Muscle layer of duodenum (tissue), 2 donors: ENCODE data around the gene CEND1.

Experiments used
- H3K27ac ChIP-seq: one replicate; pipeline ENCODE4 v1.7.0; 2013; ENCODE audit warnings: mild to moderate bottlenecking, low read length
- H3K27me3 ChIP-seq: one replicate; pipeline ENCODE4 v1.7.0; 2013; ENCODE audit warnings: low read depth, mild to moderate bottlenecking, control low read depth, low read length
- H3K36me3 ChIP-seq, 2 donors: one replicate each; pipeline ENCODE4 v1.7.0; 2013; ENCODE audit warnings: low read length in 2 of 2, control low read depth in 1 of 2, mild to moderate bottlenecking in 1 of 2; ENCODE audit not compliant: insufficient read depth in 2 of 2, control insufficient read depth in 1 of 2
- H3K4me1 ChIP-seq, 2 donors: one replicate each; pipeline ENCODE4 v1.7.0; 2013; ENCODE audit warnings: low read length in 2 of 2, mild to moderate bottlenecking in 2 of 2, control low read depth in 1 of 2, moderate library complexity in 1 of 2; ENCODE audit not compliant: insufficient read depth in 2 of 2, control insufficient read depth in 1 of 2
- H3K4me3 ChIP-seq, 2 donors: one replicate each; pipeline ENCODE4 v1.7.0; 2013; ENCODE audit warnings: low read length in 2 of 2, low read depth in 1 of 2, mild to moderate bottlenecking in 1 of 2
- H3K9me3 ChIP-seq, 2 donors: one replicate each; pipeline ENCODE4 v1.7.0; 2013; ENCODE audit warnings: low read length in 2 of 2, control low read depth in 1 of 2, mild to moderate bottlenecking in 1 of 2; ENCODE audit not compliant: control insufficient read depth in 1 of 2
- donor health status: healthy.

Gene CEND1

GRCh38 chr11:779955-780532, 9.8 kb downstream of the CEND1 start:
- H3K4me1 ChIP-seq: peaks cover 4 to 33% of the 10 kb centered on the region in 2 donors
- no peaks in the 10 kb centered on the region for H3K9me3 ChIP-seq
- no peak overlapping the region for H3K4me3 ChIP-seq
- H3K27ac ChIP-seq: no peak overlapping the region
- no peaks in the 10 kb centered on the region for H3K36me3 ChIP-seq
- no peaks in the 10 kb centered on the region for H3K27me3 ChIP-seq

GRCh38 chr11:778976-779954, 10.6 kb downstream of the CEND1 start:
- H3K9me3 ChIP-seq: no peaks in the 10 kb centered on the region
- H3K27ac ChIP-seq: no peak overlapping the region
- no peak overlapping the region for H3K4me3 ChIP-seq
- H3K4me1 ChIP-seq: peaks cover 4 to 37% of the 10 kb centered on the region in 2 donors
- H3K36me3 ChIP-seq: no peaks in the 10 kb centered on the region
- H3K27me3 ChIP-seq: no peaks in the 10 kb centered on the region

GRCh38 chr11:777288-778255, 12.3 kb downstream of the CEND1 start, which contains the start of gene GATD1:
Gene GATD1, minus strand, starts transcription at chr11:777487. Its CDS starts 25 bp downstream, at chr11:777462.
- Histone ChIP-seq H3K4me1 (peaks cover 4 to 42% of the 10 kb centered on the region in 2 donors), H3K9me3 (no peaks in the 10 kb centered on the region), H3K4me3 (peak within 1 kb of the TSS; percentile 59 to 88), H3K27me3 (no peaks in the 10 kb centered on the region), H3K27ac (no peak within 1 kb of the TSS), H3K36me3 (peaks cover 0 to 9% of the 10 kb centered on the region in 2 donors)

- Histone ChIP-seq H3K4me1 (peaks cover 4 to 42% of the 10 kb centered on the region in 2 donors), H3K27ac (no peak overlapping the region)
Observed at GRCh38 chr11:776561-777287, 13.2 kb downstream of the CEND1 start.

GRCh38 chr11:776263-776560, 13.7 kb downstream of the CEND1 start:
- H3K36me3 ChIP-seq: peaks cover 0 to 22% of the 10 kb centered on the region in 2 donors
- peaks cover 4 to 42% of the 10 kb centered on the region in 2 donors for H3K4me1 ChIP-seq

More at GRCh38 chr11:776561-777287, 13.2 kb downstream of the CEND1 start:
- Histone ChIP-seq H3K4me3 (peak overlapping the region; percentile 59 to 88), H3K36me3 (peaks cover 0 to 18% of the 10 kb centered on the region in 2 donors), H3K9me3 (no peaks in the 10 kb centered on the region), H3K27me3 (no peaks in the 10 kb centered on the region)

GRCh38 chr11:774873-775592, 14.9 kb downstream of the CEND1 start:
- Histone ChIP-seq H3K4me1 (peaks cover 4 to 42% of the 10 kb centered on the region in 2 donors), H3K27ac (no peak overlapping the region), H3K36me3 (peaks cover 8 to 34% of the 10 kb centered on the region in 2 donors), H3K4me3 (no peak overlapping the region), H3K9me3 (no peaks in the 10 kb centered on the region), H3K27me3 (no peaks in the 10 kb centered on the region)

More at GRCh38 chr11:776263-776560, 13.7 kb downstream of the CEND1 start:
- no peak overlapping the region for H3K27ac ChIP-seq
- no peaks in the 10 kb centered on the region for H3K27me3 ChIP-seq
- H3K4me3 ChIP-seq: peak overlapping the region; percentile 59 to 88
- H3K9me3 ChIP-seq: no peaks in the 10 kb centered on the region

- no peaks in the 10 kb centered on the region for H3K27me3 ChIP-seq
- H3K4me3 ChIP-seq: no peak overlapping the region
- peaks cover 4 to 42% of the 10 kb centered on the region in 2 donors for H3K4me1 ChIP-seq
- H3K9me3 ChIP-seq: no peaks in the 10 kb centered on the region
- peaks cover 12 to 37% of the 10 kb centered on the region in 2 donors for H3K36me3 ChIP-seq
- H3K27ac ChIP-seq: no peak overlapping the region
Observed at GRCh38 chr11:773830-774229, 16.1 kb downstream of the CEND1 start.

GRCh38 chr11:773425-773824, 16.5 kb downstream of the CEND1 start:
- no peak overlapping the region for H3K27ac ChIP-seq
- H3K27me3 ChIP-seq: no peaks in the 10 kb centered on the region
- H3K4me1 ChIP-seq: peaks cover 4 to 41% of the 10 kb centered on the region in 2 donors
- H3K9me3 ChIP-seq: no peaks in the 10 kb centered on the region
- H3K4me3 ChIP-seq: no peak overlapping the region
- peaks cover 12 to 37% of the 10 kb centered on the region in 2 donors for H3K36me3 ChIP-seq

- no peaks in the 10 kb centered on the region for H3K27me3 ChIP-seq
- no peak overlapping the region for H3K4me3 ChIP-seq
- no peaks in the 10 kb centered on the region for H3K9me3 ChIP-seq
- no peak overlapping the region for H3K27ac ChIP-seq
- peaks cover 12 to 37% of the 10 kb centered on the region in 2 donors for H3K36me3 ChIP-seq
- peaks cover 4 to 37% of the 10 kb centered on the region in 2 donors for H3K4me1 ChIP-seq
Observed at GRCh38 chr11:772429-773390, 17.2 kb downstream of the CEND1 start.
